Measurements from ENCODE around the gene ZNF215.

GRCh38 chr11:6992026-6992425 is 65.8 kb downstream of the ZNF215 start:
- TF ChIP-seq FOS (IDR thresholded peaks at IDR 0.05; ENCODE audit: low read depth, low read length) (no peak), POLR2A (IDR thresholded peaks at IDR 0.05; ENCODE audit: low read depth, low read length) (no peak), RCOR1 (IDR thresholded peaks at IDR 0.05; ENCODE audit: insufficient replicate concordance, low read length) (no peak)

Data from IMR-90 (cell line).